ELR (cell line): Measurements from ENCODE around the gene DEF6.
A peak's percentile ranks its signal among the peaks of the same experiment; 100 is the strongest.

Experiments
- DNase-seq: peaks from one replicate; pipeline ENCODE4 v3.0.0-alpha.2; 2015; ENCODE audit warnings: low read depth

DEF6 gene, protein sequence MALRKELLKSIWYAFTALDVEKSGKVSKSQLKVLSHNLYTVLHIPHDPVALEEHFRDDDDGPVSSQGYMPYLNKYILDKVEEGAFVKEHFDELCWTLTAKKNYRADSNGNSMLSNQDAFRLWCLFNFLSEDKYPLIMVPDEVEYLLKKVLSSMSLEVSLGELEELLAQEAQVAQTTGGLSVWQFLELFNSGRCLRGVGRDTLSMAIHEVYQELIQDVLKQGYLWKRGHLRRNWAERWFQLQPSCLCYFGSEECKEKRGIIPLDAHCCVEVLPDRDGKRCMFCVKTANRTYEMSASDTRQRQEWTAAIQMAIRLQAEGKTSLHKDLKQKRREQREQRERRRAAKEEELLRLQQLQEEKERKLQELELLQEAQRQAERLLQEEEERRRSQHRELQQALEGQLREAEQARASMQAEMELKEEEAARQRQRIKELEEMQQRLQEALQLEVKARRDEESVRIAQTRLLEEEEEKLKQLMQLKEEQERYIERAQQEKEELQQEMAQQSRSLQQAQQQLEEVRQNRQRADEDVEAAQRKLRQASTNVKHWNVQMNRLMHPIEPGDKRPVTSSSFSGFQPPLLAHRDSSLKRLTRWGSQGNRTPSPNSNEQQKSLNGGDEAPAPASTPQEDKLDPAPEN

GRCh38 chr6:35297601-35298481 lies at the start of gene DEF6:
Gene DEF6, plus strand, starts transcription at chr6:35297818. Its CDS starts 39 bp downstream, at chr6:35297857.
- peak; percentile 80 for DNase-seq

- DNase-seq: peak; percentile 41
Observed at GRCh38 chr6:35248300-35248699, 49.3 kb upstream of the DEF6 start.

DNA sequence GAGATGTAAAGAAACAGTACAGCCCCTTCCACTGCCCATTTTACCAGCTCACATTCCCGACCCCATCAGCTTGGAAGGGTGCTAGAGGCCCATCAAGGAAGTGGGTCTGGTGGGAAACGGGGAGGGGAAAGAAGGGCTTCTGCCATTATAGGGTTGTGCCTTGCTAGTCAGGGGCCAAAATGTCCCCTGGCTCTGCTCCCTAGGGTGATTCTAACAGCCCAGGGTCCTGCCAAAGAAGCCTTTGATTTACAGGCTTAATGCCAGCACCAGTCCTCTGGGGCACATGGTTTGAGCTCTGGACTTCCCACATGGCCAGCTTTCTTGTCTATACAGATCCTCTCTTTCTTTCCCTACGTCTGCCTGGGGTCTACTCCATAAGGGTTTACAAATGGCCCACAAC lies 48.7 kb upstream of the DEF6 start:
- no peak for DNase-seq

- no peak for DNase-seq
Observed at GRCh38 chr6:35251949-35252348, 45.7 kb upstream of the DEF6 start.

DNA sequence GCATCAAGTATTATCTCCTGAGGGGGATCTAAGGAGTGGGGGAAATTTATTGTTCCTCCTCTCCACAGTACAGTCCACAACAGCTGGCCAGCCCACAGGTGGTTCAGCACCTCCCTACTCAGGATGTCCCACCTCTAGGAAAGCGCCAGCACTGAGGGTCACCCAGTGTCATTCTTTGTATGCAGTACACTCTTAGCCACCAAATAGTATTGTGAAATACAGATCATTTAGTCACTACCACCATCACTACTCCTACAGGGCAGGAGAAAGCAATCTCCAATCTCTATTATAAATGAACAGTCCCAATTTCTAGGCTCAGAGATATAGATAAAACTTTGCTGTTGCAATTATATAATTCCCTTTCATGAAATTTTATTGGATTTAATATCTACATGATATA lies 44.4 kb upstream of the DEF6 start:
- no peak for DNase-seq

DNA sequence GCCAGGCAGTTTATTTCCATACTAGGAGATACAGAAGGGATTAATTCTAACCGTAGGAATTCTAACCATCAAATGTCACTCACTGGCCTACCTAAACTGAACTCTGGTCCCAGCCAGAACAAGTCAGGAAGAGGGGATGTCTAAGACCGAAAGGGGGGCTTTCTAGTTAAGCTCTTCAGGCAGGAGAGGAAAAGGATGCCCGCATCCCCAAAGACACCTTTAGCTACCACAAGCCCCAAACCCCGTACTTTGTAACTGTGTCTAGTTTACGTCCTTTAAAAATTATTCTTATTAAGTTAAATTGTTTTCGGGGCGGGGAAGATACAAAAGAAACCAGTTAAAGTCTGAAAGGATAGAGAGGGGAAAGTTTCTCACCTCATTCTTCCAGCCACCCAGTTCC lies 39.3 kb upstream of the DEF6 start:
- peak; percentile 13 for DNase-seq

- peak; percentile 71 for DNase-seq
Observed at GRCh38 chr6:35258858-35259193, 38.8 kb upstream of the DEF6 start.

- DNase-seq: peak; percentile 98
Observed at GRCh38 chr6:35259194-35259947, 38.2 kb upstream of the DEF6 start, which contains the start of gene ZNF76. Gene ZNF76, plus strand, starts transcription at chr6:35259735. Its CDS starts 21,417 bp downstream, at chr6:35281152.

DNA sequence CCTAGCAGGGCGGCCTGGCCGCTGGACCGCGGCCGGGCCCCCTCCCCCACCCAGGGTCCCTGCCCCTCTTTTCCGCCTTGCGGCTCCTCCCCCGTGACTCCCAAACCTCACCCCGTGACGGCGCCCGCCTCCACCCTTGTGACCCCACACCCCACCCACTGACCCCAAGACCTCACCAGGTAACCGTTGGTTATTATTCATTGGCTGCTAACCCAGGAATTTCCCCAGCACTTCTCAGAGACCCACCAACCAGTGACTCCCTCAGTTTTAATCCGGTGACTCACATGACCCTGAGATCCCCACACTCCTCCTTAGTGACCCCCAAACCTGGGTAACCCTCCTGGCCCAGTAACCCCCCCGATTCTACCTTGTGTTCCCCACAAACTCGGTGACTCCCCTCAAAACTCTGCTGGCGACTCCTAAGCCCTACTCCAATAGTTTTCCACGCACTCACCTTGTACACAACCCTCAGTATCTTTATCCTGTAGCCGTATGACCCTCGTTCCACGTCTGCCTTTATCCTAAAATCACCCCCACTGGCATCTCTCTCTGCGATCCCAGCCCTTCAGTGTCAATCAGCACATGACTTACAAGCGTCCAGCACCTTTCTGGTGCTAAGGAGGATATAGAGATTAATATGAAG lies 37.5 kb upstream of the DEF6 start:
- peak; percentile 68 for DNase-seq

GRCh38 chr6:35260591-35261570 lies 36.7 kb upstream of the DEF6 start:
- DNase-seq: no peak

- peak; percentile 37 for DNase-seq
Observed at GRCh38 chr6:35262596-35262995, 35.0 kb upstream of the DEF6 start.

DNA sequence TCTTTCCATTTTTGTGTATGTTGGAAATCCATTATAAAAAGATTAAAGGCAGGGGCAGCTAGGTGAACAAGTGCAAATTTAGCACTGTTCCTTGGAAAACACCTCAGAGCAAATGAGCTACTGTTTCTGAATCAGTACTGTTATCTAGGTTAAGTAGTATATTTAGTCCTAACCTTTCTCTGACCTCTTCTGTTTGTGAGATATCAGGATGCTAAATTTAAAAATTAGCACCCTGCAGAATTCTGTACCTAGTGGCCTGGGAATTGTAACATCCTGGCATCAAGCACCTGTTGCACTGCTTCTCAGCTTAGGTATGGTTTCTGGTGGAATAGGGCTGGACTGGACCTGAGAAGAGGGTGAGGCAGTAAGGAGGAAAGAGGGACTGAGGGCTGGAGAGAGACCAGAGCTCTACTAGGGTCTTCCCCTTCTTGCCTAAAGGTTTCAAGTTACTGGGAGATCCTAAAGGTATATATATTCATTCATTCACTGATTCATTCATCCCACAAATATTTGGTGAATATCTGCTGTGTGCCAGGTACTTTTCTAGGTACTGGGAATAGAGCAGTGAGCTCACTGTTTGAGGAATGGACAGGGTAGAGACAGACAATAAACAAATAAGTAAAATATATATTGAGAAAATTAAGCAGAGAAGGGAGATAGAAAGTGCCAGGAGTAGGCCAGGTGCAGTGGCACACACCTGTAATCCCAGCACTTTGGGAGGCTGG lies 32.9 kb upstream of the DEF6 start:
- DNase-seq: no peak

- no peak for DNase-seq
Observed at GRCh38 chr6:35265523-35265922, 32.1 kb upstream of the DEF6 start.

DNA sequence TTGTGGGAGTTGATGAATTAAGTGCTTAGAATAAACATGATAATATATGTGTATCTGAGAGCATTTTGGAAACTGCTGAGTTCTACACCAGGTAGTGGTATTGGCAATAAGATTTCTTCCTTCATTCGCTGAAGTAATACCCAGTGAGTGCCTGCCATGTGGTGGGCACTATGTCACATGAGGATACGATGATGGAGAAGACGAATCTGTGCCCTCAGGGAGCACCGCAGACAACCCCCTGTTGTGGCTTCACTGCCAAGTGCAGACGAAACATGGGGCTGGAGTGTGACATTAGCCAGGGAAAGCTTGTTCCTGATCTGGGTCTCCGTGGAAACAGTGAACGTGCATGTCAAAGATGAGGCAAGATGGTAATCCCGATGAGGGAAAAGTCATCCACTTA lies 30.2 kb upstream of the DEF6 start:
- DNase-seq: no peak

DNA sequence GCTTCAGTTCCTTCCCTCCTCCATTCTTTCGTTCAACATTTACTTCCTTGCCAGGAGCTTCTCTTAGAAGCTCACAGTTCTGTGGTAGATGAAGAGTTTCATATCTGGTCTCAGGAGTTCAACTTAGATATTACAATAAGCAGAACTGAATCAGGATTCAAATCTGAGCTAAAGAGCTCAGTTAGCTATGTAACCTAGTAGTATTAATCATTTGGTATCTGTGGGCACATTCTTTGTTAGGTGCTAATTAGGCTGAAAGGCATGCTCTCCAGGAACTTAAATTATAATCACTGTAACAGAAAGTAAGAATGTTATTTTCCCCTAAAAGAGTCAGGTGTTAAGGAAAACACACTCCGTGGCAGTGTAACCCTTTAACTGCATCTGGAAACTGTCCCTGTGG lies 29.7 kb upstream of the DEF6 start:
- no peak for DNase-seq

DNA sequence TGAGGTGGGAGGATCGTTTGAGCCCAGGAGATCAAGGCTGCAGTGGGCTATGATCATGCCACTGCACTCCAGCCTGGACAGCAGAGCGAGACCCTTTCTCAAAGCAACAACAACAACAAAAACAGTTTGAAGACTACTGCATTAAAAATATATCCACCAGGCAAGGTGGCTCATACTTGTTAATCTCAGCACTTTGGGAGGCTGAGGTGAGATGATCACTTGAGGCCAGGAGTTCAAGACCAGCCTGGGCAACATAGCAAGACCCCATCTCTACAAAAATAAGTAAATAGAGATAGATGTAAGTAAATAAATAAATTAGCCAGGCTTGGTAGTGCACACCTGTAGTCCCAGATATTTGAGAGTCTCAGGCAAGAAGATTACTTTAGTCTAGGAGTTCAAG lies 25.6 kb upstream of the DEF6 start:
- no peak for DNase-seq

- DNase-seq: no peak
Observed at GRCh38 chr6:35273822-35274559, 23.6 kb upstream of the DEF6 start.

- DNase-seq: no peak
Observed at GRCh38 chr6:35275744-35276260, 21.8 kb upstream of the DEF6 start.

DNA sequence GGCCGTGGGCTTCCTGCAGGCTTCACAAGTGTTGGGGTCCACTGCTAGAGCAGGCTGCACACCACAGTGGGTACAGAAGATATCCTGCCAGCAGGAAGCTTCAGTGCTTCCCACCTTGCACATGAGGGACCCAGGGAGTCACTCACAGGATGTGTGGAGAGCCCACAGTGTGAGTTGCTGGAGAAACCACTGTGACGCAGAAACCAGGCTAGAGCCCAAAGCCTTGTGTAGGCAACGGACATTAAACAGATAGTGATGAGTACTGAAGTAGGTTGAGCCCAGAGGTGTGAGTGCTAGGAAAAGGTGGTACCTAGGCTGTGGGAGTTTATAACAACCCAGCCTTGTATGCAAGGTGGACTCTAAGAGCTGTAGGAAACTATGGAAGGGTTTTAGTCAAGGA lies 18.9 kb upstream of the DEF6 start:
- no peak for DNase-seq
